GM19452 (cell line): ENCODE data around the gene ARL8B.

Experiments used
- ATAC-seq: cut with Tn5 transposase; IDR thresholded peaks from one replicate; pipeline ENCODE4 v1.9.1; 2021; ENCODE audit not compliant: unreplicated experiment

Gene ARL8B

DNA sequence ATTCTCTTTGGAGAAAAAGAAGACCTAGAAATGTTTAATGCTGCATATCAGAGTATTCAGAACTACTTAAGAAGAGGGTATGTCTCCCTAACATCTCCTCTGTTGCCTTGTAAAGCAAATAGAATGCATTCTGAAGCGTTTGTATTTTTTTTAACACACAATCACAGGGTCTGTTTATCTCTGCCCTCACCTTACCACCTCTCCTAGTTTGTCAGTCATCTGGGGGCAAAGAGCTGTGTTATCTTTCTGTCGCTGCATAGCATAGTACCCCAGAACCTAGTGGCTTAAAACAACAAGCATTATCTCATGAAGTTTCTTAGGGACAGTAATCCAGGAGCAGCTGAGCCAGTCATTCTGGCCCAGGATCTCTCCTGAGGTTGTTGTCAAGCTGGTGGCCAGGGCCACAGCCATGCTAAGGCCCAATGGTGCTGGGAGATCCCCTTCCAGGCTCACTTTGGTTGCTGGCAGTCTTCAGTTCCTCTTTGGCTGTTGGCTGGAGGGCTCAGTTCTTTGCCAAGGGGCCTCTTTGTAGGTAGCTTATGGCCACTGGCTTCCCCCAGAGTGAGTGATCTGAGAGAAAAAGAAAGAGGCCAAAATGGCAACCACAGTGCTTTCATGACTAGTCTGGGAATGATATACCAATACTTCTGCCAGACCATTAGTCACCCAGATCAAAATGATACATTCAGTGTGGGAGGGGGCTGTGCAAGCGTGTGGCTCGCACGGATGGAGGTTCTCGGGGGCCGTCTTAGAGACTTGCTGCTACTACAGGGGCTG is 83.3 kb downstream of the ARL8B start:
- peak; percentile 100 for ATAC-seq

DNA sequence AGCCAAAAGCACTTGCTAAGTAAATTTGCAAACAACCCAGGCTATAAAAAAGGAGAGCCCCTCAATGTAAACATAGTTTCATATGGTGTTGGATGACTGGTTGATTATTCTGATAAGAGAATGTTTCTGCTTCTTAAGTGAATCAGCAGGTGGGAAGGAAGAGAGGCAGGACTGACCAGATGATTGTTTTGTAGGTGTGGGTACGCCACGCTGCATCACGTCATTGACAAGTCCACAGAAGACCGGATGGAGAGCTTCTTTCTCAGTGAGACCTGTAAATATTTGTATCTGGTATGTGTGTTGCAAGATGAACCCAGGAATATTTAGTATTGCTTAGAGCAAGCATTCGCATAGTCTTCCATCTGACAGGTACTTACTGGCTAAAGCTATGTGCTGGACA is 88.8 kb downstream of the ARL8B start:
- no peak for ATAC-seq

DNA sequence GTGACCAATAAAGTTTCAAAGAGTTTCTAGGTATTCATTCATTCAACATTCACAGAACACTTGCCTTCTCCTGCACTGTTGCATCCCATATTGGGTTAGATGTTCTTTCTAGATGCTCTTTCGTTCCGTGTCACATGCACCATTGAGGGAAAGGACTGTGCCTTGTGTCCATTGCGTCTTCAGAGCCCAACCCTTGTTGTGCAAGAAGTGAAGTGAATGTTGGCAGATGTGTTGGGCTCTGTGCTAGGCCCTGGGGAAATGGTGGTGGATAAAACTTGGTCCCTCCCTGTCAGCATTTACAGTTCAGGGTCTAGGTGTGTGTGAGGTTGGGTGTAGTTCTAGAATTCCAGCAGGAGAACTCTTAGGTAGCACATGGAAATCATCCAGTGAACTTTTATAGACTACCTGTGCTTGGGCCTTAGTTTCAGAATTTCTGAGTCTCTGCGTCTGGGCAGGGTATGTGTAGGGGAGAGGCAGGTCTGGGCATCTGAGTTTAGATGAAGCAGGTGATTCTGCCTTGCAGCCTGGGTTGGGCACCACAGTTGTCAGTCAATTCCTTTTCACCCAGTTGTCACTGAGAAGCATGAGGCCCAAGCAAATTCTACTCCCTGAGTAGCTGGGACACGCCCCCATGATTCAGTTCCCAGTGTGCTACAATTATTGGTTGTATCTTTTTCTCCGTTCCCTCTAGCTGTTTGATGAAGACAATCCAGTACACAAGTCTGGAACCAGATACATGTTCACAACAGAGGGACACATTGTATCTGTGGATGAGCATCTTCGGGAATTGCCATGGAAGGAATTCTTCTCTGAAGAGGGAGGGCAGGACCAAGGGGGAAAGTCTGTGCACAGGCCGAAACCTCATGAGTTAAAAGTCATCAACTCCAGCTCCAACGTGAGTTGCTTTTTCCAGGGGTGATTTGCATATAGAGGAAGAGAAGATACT is 90.8 kb downstream of the ARL8B start:
- no peak for ATAC-seq

GRCh38 chr3:5213574-5213966 is 91.5 kb downstream of the ARL8B start:
- ATAC-seq, result no peak

- no peak for ATAC-seq
Measured at GRCh38 chr3:5214352-5214751, 92.3 kb downstream of the ARL8B start.

DNA sequence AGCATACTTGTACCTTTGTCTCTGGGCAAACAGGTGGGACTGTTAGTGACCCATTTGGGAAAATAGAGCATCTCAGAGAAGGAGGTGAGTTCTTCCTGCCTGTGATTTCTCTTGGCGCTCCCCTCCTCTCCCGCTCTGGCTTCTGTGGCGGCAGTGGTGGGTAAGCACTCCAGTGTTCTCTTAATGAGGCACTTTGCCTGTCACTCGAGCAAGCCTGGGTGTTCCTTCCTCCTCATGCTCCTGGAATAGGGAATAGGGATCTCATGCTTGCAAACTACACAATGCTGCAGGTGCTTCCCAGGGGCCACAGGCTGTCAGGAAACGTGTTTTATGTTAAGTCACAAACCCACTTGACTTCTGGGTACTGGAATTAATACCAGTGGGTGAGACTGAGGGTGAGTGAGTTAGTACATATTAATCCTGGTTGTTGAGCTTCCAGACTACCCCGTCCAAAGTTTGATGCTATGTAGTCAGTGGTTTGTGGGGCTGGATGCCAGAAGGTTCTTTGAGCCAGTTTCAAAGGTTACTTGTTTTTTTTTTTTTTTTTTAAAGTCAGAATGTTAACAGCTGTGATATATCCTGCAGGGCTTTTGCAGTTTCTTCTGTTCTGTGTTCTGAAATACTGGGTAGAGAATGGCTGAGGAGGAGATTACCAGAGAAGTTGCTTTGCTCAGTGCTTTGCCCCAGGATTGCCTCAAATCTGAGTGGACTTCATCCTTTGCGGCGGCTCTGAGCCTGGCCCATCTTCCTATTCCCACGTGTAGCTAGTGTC is 95.9 kb downstream of the ARL8B start:
- no peak for ATAC-seq

- no peak for ATAC-seq
Measured at GRCh38 chr3:5218815-5219214, 96.7 kb downstream of the ARL8B start.

- no peak for ATAC-seq
Measured at GRCh38 chr3:5219216-5219615, 97.1 kb downstream of the ARL8B start.

DNA sequence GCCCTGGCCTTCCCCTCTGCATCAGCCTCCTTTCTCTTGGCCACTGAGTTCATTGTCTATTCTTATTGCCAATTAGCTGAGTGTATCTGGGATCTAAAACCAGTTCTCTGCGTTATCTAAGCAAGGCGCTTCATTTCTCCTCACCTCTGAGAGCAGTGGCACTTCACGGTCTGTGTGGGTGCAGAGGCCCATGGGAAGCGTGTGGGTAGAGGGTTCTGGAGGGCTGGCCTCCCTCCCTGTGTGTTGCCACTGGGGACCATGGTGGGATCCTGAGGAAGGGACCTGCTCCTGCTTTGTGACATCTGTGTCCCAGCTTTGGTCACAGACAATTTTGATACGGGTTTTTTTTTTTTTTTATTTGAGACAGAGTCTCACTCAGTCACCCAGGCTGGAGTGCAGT is 98.1 kb downstream of the ARL8B start:
- no peak for ATAC-seq

DNA sequence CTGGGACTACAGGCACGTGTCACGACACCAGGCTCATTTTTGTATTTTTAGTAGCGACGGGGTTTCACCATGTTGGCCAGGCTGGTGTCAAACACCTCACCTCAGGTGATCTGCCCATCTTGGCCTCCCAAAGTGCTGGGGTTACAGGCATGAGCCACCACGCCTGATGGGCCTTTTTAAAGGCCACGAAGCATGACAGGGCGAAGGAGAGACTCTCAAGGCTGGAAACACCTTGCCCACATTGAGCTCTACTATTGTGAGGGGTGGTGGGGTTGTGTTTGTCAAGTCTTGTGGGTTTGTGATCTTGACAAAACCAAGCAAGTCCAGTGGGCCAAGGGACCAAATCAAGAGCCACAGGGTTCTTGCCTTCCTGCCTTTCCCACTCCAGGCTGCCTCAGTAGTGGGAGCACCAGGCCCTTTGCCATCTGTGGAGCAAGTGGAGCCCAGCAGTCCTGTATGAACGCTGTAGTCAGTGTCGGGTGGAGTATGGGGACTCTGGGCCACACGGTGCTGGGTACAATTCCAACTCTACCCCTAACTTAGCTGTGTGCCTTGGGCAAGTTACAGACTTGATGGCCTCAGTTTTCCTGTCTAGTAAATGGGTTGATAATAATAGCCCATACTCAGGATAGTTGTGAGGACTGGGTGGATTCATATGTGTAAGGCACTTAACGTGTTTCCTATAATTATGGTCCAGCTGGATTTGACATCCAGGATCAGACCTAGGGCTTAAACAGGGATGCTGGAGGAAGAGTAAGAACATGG is 98.8 kb downstream of the ARL8B start:
- no peak for ATAC-seq

DNA sequence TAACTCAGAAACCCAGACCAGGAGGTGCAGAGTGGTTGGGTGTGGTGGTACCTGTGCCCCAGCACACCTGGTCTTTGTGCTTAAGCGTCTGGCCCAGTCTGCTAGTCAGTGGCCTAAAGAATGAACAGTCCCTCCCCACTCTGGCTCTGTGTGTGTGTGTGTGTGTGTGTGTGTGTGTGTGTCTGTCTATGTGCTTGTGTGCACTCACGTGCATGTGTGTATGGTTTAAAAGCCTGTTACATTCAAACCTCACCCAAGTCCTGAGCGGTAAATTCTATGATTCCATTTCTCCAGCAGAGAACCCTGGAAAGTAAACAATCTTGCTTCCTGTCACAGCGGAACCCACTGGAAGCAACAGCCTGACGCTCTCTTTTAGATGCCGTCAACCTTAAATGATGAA is 99.6 kb downstream of the ARL8B start:
- no peak for ATAC-seq

- no peak for ATAC-seq
Measured at GRCh38 chr3:5222283-5223005, 100.4 kb downstream of the ARL8B start.

GRCh38 chr3:5226783-5227182 is 104.7 kb downstream of the ARL8B start:
- ATAC-seq, result no peak

GRCh38 chr3:5227812-5228211 is 105.7 kb downstream of the ARL8B start:
- no peak for ATAC-seq

GRCh38 chr3:5229414-5229813 is 107.3 kb downstream of the ARL8B start:
- no peak for ATAC-seq
